HG03066 (cell line): ENCODE data around the gene XKR7.

Experiments
- ATAC-seq: cut with Tn5 transposase; IDR thresholded peaks from one replicate; pipeline ENCODE4 v1.9.1; 2021; ENCODE audit warnings: low read depth; ENCODE audit not compliant: unreplicated experiment

Gene XKR7

DNA sequence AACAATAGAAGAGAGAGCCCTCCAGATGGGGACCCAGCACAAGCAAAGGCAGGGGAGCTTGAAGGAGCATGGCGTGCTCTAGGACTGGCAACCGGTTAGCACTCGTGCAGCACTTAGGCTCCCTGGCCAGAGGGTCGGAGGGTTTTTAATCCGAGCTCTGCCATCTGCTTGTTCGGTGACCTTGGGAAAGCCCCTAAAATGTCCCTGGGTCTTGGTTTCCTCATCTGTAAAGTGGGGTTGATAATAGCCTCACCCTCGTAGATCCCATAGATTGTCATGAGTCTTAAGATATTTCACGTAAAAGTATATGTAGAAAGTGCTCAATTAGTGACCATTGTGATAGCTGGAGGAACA lies 67.5 kb downstream of the XKR7 start:
- ATAC-seq: no peak

GRCh38 chr20:32036252-32036651 lies 68.3 kb downstream of the XKR7 start:
- no peak for ATAC-seq

DNA sequence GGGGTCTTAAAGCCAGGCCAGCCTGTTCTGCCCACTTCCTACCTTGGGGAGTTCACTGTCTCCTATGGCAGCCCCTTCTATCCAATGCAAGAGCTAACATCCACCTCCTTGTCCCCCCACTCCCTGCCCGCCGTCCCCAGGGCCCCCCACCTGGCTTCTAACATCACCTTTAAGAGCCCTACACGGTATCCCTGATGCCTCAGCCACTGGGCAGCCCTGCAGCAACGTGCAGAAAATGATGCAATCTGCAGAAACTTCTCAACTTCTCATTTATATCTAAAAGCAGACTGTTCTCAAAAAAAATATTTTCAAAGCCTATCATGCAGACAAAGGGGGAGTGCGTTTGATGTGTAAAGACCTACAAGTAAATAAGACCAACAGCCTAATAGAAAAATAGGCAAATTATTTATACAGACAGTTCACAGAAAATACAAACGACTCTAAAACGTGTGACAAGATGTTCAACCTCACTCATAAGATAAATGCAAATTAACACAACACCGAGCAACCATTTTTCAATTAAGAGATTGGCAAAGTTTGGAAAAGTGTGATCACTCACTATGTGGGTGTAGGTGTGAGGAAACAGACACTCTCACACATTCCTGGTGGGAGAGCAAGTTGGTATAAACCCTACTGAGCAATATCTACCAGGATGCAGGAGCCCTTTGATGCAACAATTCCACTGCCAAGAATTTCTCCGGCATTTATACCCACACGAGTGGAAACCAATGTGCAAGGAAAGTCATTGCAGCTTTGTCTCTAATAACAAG lies 69.0 kb downstream of the XKR7 start:
- no peak for ATAC-seq

DNA sequence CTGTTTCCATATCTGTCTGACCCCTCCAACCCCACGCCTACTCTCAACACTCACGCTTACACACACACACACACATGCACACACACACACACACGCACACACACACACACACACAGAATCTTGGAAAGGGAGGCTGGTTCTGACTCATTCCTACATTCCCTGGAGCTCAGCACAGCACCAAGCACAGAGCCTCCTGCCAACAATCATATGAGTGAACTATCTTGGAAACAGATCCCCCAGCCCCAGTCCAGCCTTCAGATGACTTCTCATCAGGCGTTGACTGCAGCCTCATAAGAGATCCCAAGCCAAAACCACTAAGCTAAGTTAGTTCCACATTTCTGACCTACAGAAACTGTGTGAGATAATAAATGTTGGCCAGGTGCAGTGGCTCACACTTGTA lies 70.0 kb downstream of the XKR7 start:
- no peak for ATAC-seq

GRCh38 chr20:32040142-32040953 lies 72.4 kb downstream of the XKR7 start:
- ATAC-seq: no peak

GRCh38 chr20:32045999-32046398 lies 78.0 kb downstream of the XKR7 start:
- ATAC-seq: no peak

GRCh38 chr20:32050324-32050841 lies 82.4 kb downstream of the XKR7 start:
- no peak for ATAC-seq

GRCh38 chr20:32050851-32051556 lies 83.1 kb downstream of the XKR7 start:
- no peak for ATAC-seq

- no peak for ATAC-seq
Measured at GRCh38 chr20:32051720-32052089, 83.8 kb downstream of the XKR7 start.

DNA sequence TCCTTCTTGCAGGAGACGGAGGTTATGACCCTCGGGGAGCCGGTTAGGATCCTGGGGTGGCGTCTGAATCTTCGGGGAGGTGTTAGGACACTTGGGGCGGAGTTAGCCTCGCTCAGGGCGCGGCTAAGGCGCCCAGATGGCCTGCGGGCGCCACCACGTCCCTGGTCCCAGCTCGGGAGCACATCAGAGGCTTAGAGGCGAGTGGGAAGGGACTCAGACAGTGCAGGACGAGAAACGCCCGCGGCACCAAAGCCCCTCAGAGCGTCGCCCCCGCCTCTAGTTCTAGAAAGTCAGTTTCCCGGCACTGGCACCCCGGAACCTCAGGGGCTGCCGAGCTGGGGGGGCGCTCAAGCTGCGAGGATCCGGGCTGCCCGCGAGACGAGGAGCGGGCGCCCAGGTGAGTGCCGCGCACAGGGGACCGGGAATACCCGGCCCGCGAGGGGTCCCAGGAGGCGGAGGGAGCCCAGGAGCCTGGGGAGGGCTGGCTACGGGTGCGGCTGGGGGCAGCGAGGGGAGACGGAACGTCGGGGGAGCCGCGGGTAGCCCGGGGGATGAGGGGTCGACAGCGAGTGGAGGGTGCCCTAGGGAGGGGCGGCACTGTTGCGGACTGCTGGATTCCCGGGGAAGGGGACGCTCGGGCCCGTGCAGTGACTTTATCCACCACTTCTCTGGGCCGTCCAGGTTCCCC lies 84.3 kb downstream of the XKR7 start, which contains the start of gene HCK:
HCK (plus strand) TSS at position 153 of the 688 bp plus-strand sequence.
- no peak for ATAC-seq

DNA sequence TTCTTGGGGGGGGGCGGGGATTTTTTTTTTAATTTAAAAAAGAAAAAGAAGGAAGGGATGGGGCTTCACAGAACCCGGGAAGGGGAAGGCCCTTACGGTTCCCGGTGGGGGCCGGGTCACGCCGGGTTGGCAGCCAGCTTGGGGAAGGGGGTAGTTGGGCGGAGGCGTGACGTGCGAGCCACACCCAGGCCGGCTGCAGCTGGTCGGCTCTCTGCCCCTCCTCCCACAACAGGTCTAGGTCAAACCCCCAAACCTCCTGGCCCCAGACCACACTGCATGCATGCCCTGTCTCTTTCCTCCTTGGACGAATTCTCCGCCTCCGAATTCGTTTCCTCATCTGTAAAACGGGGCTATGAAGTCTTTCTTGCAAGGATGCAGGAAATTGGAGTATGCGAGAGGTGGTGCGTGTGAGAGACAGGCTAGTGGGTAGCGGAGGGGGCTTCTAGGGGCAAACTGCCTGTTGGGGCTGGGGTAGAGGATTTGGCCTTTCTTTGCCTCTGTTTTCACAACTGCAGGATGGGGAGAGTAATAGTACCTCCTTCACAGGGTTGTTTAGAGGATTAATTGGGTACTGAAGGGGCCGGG lies 84.9 kb downstream of the XKR7 start:
- ATAC-seq: no peak
